Stimulated activated CD8-positive, alpha-beta memory T cell treated with anti-CD3 and anti-CD28 coated beads, Interleukin-2, amount 100 ng/mL, for 1 hour (primary cell): Measurements from ENCODE around the gene RAB6B.
A peak's percentile ranks its signal among the peaks of the same experiment; 100 is the strongest.
"Not testable (repeated sequence)": the region's sequence is repeated elsewhere in the genome, so short reads cannot be mapped to it uniquely, and the experiment has no call there.

Experiments
- DNase-seq, 2 donors: peaks; one replicate each; pipeline ENCODE4 v3.0.0-alpha.2; 2020; ENCODE audit warnings: low read depth in 2 of 2

The RAB6B gene

GRCh38 chr3:133812872-133813271 is 82.8 kb downstream of the RAB6B start:
- DNase-seq: no peak

DNA sequence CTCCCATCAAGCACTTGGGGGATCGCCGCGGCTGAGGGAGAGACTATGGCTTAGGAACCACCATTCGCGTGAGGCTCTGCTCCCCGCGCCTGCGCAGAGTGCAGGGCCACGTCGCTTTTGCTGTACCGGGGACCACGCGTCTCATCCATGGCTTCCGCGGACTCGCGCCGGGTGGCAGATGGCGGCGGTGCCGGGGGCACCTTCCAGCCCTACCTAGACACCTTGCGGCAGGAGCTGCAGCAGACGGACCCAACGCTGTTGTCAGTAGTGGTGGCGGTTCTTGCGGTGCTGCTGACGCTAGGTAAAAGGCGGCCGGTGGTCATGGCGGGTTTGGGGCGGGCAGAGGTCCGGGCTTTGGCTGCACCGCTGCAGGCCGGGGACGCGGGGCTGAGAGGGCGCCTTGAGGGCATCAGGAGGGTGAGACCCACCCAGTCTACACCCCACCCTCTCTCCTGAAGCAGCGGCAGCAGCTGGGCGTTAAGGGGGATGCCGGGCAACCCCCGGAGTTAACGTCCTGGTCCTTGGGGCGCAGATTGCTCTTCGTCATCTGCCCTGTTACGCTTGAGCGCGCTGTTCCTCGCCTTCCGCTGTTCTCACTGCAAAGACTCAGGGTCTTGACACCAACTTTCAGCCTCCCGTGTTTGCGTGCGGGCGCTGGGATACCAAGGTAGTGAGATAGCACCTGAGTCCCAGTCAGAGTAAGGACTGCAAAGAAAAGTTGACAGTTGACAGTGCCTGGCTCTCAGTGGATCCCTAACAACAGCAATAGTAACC is 89.8 kb downstream of the RAB6B start, which contains the start of gene SRPRB:
TSS of gene SRPRB (plus strand) at position 114 of the 774 bp plus-strand sequence. CDS start at position 148, 34 bp downstream.
- DNase-seq: peak; percentile 88 to 92

DNA sequence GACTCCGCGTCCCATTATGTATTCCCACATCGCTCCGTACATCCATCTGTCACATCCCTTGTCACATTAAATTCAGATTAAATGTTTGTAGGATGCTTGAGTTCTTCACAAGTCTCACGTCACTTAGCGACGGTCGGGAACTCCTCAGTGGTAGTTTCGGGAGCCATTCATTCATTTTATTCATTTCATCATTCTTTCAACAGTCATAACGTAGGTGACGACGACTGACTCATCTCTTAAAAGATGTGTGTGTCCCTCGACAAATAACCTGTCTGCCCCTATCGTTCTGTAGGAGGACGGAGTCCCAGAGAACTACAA is 90.3 kb downstream of the RAB6B start:
- no peak for DNase-seq

DNA sequence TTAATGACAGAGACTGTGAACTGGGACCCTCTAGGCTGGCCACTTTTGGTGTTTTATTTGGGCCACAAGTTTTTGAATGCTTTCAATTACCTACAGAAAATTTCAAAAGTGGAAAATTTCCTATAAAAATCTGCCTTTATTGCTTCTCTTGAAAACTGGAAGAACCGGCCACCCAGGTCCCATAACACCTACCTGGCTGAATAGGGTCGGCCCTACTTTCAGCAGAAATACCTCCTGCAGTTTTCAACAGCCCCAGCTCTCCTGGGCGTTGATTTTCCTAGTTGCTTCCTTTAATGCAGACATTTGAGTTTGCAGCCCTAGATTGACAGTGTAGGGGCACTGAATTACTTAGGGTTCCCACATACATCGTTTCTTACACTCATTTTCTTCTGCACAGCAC is 90.8 kb downstream of the RAB6B start:
- no peak for DNase-seq

DNA sequence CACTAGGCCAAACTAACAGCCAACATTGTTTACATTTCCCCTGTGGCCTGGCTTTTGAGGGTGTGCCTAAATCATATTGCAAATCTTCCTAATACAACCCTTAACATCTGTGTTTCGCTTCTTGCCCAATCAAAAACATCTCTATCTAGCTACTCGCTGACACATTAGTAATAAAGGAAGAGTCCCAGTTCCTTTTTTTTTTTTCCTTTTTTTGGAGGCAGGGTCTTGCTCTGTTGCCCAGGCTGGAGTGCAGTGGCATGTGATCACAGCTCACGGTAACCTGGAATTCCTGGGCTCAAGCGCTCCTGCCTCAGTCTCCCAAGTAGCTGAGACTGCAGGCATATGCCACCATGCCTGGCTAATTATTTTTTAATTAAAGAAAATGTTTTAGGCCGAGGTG is 92.2 kb downstream of the RAB6B start:
- DNase-seq: no peak

DNA sequence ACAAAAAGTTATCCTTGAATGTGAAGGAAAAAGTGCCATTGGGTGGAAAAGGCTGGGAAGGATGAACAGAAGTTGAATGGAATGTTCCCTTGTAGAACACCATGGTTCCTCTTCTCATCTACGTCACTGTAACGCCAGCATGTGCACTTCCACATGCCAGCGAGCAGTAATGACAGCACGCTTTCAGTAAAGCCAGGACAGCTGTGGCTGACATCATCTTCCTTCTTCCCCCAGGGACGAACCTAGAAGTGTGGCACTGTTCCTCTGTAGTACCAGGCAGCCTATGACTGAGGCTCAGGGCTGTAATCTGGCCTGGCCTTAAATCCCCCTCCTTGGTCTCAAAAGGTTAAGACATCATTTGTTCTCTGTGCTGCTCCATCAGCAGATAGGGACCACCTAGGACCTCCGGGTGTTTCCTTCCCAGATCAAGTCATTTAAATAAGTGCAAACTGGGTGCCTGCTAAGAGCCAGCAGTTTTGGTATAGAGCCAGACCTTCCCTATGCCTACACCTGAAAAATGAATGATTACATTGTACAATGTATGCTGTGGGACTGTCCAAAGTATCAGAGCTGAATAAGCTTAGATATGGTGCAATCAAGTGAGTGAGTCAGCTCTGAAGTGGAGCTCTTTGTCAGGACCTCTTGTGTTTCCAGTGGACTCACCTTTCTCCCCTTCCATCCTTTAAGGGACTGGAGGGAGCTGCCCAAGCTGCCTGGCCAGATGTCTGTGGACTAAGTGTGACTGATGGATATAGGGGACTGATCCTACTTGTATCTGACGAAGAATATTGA is 95.7 kb downstream of the RAB6B start:
- DNase-seq: no peak

DNA sequence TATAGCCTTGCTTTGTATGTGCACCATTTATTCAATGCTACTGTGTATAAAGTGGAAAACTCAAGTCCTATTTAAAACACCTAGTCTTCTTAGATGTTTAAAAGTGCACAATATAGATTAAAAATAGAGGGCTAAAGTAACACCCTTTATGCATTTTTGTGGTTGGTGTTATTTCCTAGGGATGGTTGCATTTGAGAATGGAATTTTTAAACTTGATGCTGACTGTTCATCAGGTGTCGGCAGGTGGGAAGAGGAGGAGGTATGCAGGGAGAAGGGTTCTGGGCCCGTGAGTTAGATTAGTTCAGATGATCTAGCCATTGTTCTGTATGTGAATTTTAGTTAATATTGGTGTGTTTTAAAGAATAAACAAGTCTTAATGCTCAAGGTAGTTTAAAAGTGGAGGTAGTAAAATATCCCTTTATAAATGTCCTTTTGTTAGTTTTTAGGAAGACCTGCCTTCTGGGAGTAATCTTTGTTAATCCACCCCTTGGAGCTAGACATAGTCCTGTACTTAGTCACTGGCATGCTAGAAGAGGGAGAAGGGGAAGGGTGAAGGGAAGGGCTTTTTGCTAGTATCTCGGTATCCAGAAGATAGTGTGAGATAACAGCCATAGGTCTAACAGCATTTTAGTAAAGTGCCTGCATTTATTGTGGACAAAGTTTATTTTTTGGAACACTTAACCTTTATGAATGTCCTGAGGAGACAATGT is 98.1 kb downstream of the RAB6B start:
- no peak for DNase-seq

DNA sequence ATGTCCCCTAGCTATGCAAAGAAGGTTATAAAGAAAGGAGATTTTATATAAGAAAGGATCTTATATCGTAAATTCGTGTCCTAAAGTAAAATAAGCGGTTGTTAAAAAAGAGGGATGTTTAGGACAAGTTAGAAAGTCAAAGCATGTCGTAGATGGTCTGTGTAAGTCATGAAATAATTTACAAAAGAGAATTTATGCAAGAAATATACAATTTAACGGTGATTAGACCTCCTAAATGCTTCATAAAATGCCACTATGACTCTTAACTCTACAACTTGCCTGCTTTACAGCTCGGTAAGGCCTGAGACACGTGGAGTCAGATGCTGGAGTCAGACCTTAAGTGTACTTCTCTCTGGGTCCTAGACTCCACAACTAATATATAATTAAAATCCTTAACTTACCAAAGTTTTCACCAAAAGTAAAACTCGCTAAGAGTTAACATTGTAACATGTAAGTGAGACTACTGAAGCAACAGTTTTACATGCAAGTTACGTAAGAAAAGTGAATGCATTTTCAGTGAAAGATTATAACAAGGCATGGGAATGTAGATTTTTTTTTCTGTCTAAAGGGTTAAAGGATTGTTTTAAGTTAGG is 103.4 kb downstream of the RAB6B start:
- no peak for DNase-seq

GRCh38 chr3:133788024-133788423 is 107.7 kb downstream of the RAB6B start:
- DNase-seq: no peak

- DNase-seq: no peak
Observed at GRCh38 chr3:133783762-133784161, 111.9 kb downstream of the RAB6B start.

GRCh38 chr3:133782454-133782853 is 113.2 kb downstream of the RAB6B start:
- no peak for DNase-seq

GRCh38 chr3:133781570-133781969 is 114.1 kb downstream of the RAB6B start:
- DNase-seq: no peak

DNA sequence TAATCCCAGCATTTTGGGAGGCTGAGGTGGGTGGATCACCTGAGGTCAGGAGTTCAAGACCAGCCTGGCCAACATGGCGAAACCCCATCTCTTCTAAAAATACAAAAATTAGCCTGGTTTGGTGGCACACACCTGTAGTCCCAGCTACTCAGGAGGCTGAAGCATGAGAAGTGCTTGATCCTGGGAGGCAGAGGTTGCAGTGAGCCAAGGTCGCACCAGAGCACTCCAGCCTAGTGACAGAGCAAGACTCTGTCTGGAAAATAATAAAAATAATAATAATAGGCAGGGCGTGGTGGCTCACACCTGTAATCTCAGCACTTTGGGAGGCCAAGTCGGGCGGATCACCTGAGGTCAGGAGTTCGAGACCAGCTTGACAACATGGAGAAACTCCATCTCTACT is 114.9 kb downstream of the RAB6B start:
- DNase-seq: not testable (repeated sequence)

DNA sequence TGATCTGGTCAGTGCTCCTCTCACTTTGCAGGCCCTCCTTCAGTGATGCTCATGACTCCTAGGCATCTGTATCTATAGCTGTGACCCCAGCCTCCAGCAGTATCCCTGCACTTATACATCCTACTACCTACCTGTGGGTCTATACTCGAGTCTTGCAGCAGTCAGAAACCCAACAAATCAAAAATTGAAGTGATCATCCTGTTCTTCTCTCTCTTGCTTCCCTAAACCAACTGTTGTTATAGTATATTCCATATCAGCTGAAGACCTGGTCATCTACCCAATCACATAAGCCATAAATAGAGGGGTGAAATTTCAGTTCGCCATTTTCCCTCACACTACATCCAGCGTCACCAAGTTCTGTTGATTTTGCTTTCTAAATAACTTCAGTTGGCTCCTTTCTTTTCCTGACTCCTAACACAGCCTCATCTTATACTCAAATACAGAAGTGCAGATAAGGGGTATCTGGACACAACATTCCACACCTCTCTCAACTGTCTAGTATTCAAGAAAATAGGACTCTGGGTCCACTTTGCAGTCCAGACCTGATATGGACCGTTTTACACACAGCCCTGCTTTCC is 116.0 kb downstream of the RAB6B start:
- DNase-seq: no peak

GRCh38 chr3:133777807-133778568 is 117.7 kb downstream of the RAB6B start:
- no peak for DNase-seq

- DNase-seq: no peak
Observed at GRCh38 chr3:133776794-133777438, 118.8 kb downstream of the RAB6B start.

DNA sequence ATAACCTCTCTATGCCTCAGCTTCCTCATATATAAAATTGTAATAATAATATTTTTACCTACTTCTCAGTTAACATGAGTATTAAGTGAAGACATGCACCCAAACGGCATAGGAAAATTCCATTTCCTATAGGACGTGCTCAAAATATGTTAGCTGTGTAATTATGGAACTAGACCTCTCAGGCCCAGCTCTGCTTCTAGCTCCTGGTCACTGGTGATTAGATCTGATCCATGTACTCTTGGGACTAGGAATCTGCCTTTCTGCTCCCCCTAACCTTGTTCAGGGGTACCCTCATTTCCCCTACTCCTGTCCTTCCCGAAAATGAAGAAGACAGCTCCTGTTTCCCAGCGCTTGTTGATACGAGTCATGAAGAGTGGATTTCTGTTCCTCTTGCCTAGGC is 119.8 kb downstream of the RAB6B start:
- no peak for DNase-seq

GRCh38 chr3:133775309-133775708 is 120.4 kb downstream of the RAB6B start:
- no peak for DNase-seq
